ENCODE results near the gene KNCN.
A peak's percentile ranks its signal among the peaks of the same experiment; 100 is the strongest.

The KNCN gene

GRCh38 chr1:46524843-46525242, 26.6 kb downstream of the KNCN start:
- no peak for DNase-seq
- Histone ChIP-seq H3K4me3 (ENCODE audit: low read depth, low read length) (no peak overlapping the region), H3K27me3 (replicated peaks) (peaks cover 47% of the 10 kb centered on the region), H3K36me3 (replicated peaks) (no peaks in the 10 kb centered on the region), H3K27ac (no peak overlapping the region)
- in situ Hi-C loops (cut with HindIII; ENCODE audit: low pct_ligation_motif_present, low sequenced_read_pairs): no loop called here
- TF ChIP-seq CTCF (IDR thresholded peaks at IDR 0.05; ENCODE audit: low read depth, low read length, missing control alignments): no peak

GRCh38 chr1:46523496-46524353, 27.7 kb downstream of the KNCN start:
- no peak overlapping the region for H3K27ac ChIP-seq
- H3K36me3 ChIP-seq (replicated peaks): no peaks in the 10 kb centered on the region
- TF ChIP-seq CTCF (IDR thresholded peaks at IDR 0.05; ENCODE audit: low read depth, low read length, missing control alignments): no peak
- H3K27me3 ChIP-seq (replicated peaks): peaks cover 37% of the 10 kb centered on the region
- in situ Hi-C loops (cut with HindIII; ENCODE audit: low pct_ligation_motif_present, low sequenced_read_pairs): no loop called here
- H3K4me3 ChIP-seq (ENCODE audit: low read depth, low read length): no peak overlapping the region
- no peak for DNase-seq

- H3K4me3 ChIP-seq (ENCODE audit: low read depth, low read length): no peak overlapping the region
- no peaks in the 10 kb centered on the region for H3K36me3 ChIP-seq (replicated peaks)
- no peak for DNase-seq
- peaks cover 38% of the 10 kb centered on the region for H3K27me3 ChIP-seq (replicated peaks)
- in situ Hi-C loops (cut with HindIII; ENCODE audit: low pct_ligation_motif_present, low sequenced_read_pairs): no loop called here
- no peak overlapping the region for H3K27ac ChIP-seq
- no peak for TF ChIP-seq CTCF (IDR thresholded peaks at IDR 0.05; ENCODE audit: low read depth, low read length, missing control alignments)
Observed at GRCh38 chr1:46522969-46523320, 28.5 kb downstream of the KNCN start.

GRCh38 chr1:46522184-46522968, 29.1 kb downstream of the KNCN start:
- no peak overlapping the region for H3K4me3 ChIP-seq (ENCODE audit: low read depth, low read length)
- H3K36me3 ChIP-seq (replicated peaks): no peaks in the 10 kb centered on the region
- H3K27me3 ChIP-seq (replicated peaks): peaks cover 36% of the 10 kb centered on the region
- in situ Hi-C loops (cut with HindIII; ENCODE audit: low pct_ligation_motif_present, low sequenced_read_pairs): no loop called here
- no peak for TF ChIP-seq CTCF (IDR thresholded peaks at IDR 0.05; ENCODE audit: low read depth, low read length, missing control alignments)
- H3K27ac ChIP-seq: peak overlapping the region; percentile 20
- peak; percentile 73 for DNase-seq

GRCh38 chr1:46521414-46521813, 30.0 kb downstream of the KNCN start:
- no peak for TF ChIP-seq CTCF (IDR thresholded peaks at IDR 0.05; ENCODE audit: low read depth, low read length, missing control alignments)
- in situ Hi-C loops (cut with HindIII; ENCODE audit: low pct_ligation_motif_present, low sequenced_read_pairs): no loop called here
- Histone ChIP-seq H3K4me3 (ENCODE audit: low read depth, low read length) (no peak overlapping the region), H3K27me3 (replicated peaks) (peaks cover 35% of the 10 kb centered on the region), H3K27ac (no peak overlapping the region), H3K36me3 (replicated peaks) (no peaks in the 10 kb centered on the region)
- no peak for DNase-seq
